ENCODE results near the gene LRRC28. TPM values are rescaled to one million over a fixed set of nuclear protein-coding genes. Genes with fewer than 3 reads are reported as not detected.

The LRRC28 gene
- polyA plus RNA-seq, 1 donor from 2014 or later: 20.4 TPM

- Histone ChIP-seq H3K4me3 (ENCODE audit: low read length) (no peak overlapping the region), H4K20me1 (ENCODE audit: insufficient read depth) (no peaks in the 10 kb centered on the region)
Observed at GRCh38 chr15:99333413-99333812, 82.1 kb downstream of the LRRC28 start.

DNA sequence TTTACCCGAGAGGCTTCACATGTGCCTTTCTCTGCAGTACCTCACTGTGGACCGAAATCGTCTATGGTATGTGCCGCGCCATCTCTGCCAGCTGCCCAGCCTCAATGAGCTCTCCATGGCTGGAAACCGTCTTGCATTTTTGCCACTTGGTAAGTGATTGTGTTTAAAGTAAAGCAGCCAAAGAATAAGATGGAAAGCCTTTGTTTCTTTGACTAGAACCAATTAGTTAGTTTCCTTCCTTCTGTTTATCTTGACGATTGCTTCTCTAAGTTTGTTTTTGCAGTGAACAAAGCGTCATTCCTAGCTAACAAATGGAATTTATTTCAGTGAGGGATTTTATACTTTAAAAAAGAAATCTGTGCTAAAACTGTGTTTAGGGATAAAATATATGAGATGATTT, 82.7 kb downstream of the LRRC28 start:
- no peak overlapping the region for H2AFZ ChIP-seq (ENCODE audit: low read depth, low read length)
- TF ChIP-seq EP300 (conservative IDR thresholded peaks at IDR 0.05; ENCODE audit: poor library complexity, severe bottlenecking) (no peak), SMC3 (conservative IDR thresholded peaks at IDR 0.05; ENCODE audit: poor library complexity) (no peak), RAD21 (conservative IDR thresholded peaks at IDR 0.05) (no peak), MXI1 (conservative IDR thresholded peaks at IDR 0.05; ENCODE audit: poor library complexity, severe bottlenecking) (no peak), POLR2AphosphoS5 (IDR thresholded peaks at IDR 0.05) (no peak), TAF1 (IDR thresholded peaks at IDR 0.05; ENCODE audit: low read depth) (no peak), EZH2 (IDR thresholded peaks at IDR 0.05; ENCODE audit: borderline replicate concordance, insufficient read depth, low read length, poor library complexity, severe bottlenecking) (no peak)
- TF ChIP-seq, protein P1, sequence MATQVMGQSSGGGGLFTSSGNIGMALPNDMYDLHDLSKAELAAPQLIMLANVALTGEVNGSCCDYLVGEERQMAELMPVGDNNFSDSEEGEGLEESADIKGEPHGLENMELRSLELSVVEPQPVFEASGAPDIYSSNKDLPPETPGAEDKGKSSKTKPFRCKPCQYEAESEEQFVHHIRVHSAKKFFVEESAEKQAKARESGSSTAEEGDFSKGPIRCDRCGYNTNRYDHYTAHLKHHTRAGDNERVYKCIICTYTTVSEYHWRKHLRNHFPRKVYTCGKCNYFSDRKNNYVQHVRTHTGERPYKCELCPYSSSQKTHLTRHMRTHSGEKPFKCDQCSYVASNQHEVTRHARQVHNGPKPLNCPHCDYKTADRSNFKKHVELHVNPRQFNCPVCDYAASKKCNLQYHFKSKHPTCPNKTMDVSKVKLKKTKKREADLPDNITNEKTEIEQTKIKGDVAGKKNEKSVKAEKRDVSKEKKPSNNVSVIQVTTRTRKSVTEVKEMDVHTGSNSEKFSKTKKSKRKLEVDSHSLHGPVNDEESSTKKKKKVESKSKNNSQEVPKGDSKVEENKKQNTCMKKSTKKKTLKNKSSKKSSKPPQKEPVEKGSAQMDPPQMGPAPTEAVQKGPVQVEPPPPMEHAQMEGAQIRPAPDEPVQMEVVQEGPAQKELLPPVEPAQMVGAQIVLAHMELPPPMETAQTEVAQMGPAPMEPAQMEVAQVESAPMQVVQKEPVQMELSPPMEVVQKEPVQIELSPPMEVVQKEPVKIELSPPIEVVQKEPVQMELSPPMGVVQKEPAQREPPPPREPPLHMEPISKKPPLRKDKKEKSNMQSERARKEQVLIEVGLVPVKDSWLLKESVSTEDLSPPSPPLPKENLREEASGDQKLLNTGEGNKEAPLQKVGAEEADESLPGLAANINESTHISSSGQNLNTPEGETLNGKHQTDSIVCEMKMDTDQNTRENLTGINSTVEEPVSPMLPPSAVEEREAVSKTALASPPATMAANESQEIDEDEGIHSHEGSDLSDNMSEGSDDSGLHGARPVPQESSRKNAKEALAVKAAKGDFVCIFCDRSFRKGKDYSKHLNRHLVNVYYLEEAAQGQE (IDR thresholded peaks at IDR 0.05; ENCODE audit: borderline replicate concordance): no peak
- TF ChIP-seq, protein P2, sequence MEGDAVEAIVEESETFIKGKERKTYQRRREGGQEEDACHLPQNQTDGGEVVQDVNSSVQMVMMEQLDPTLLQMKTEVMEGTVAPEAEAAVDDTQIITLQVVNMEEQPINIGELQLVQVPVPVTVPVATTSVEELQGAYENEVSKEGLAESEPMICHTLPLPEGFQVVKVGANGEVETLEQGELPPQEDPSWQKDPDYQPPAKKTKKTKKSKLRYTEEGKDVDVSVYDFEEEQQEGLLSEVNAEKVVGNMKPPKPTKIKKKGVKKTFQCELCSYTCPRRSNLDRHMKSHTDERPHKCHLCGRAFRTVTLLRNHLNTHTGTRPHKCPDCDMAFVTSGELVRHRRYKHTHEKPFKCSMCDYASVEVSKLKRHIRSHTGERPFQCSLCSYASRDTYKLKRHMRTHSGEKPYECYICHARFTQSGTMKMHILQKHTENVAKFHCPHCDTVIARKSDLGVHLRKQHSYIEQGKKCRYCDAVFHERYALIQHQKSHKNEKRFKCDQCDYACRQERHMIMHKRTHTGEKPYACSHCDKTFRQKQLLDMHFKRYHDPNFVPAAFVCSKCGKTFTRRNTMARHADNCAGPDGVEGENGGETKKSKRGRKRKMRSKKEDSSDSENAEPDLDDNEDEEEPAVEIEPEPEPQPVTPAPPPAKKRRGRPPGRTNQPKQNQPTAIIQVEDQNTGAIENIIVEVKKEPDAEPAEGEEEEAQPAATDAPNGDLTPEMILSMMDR (IDR thresholded peaks at IDR 0.05; ENCODE audit: poor library complexity, severe bottlenecking): no peak
- no peaks in the 10 kb centered on the region for H3K9me2 ChIP-seq (ENCODE audit: insufficient read depth, low read length)
- no peaks in the 10 kb centered on the region for H3K9me3 ChIP-seq (ENCODE audit: low read length)
- no peak overlapping the region for H3K27ac ChIP-seq (ENCODE audit: low read length)
- H3K4me3 ChIP-seq (ENCODE audit: low read length): no peak overlapping the region
- H4K20me1 ChIP-seq (ENCODE audit: insufficient read depth): no peaks in the 10 kb centered on the region
- H3K36me3 ChIP-seq (ENCODE audit: insufficient read depth, low read length): no peaks in the 10 kb centered on the region
- no peaks in the 10 kb centered on the region for H3K27me3 ChIP-seq (ENCODE audit: insufficient read depth, low read depth, low read length)
- no peak overlapping the region for H3K4me2 ChIP-seq (ENCODE audit: low read length)
- H3F3A ChIP-seq (ENCODE audit: insufficient read depth, low read length, poor library complexity, severe bottlenecking): no peaks in the 10 kb centered on the region
- H3K79me2 ChIP-seq (replicated peaks; ENCODE audit: insufficient read depth, low read length): no peaks in the 10 kb centered on the region
- H3K9ac ChIP-seq (ENCODE audit: low read length): no peak overlapping the region

More at GRCh38 chr15:99333413-99333812, 82.1 kb downstream of the LRRC28 start:
- H3K9ac ChIP-seq (ENCODE audit: low read length): no peak overlapping the region
- H3K9me2 ChIP-seq (ENCODE audit: insufficient read depth, low read length): no peaks in the 10 kb centered on the region
- H3K9me3 ChIP-seq (ENCODE audit: low read length): no peaks in the 10 kb centered on the region
- no peak overlapping the region for H2AFZ ChIP-seq (ENCODE audit: low read depth, low read length)
- H3F3A ChIP-seq (ENCODE audit: insufficient read depth, low read length, poor library complexity, severe bottlenecking): no peaks in the 10 kb centered on the region
- no peaks in the 10 kb centered on the region for H3K36me3 ChIP-seq (ENCODE audit: insufficient read depth, low read length)
- no peak overlapping the region for H3K27ac ChIP-seq (ENCODE audit: low read length)
- no peaks in the 10 kb centered on the region for H3K27me3 ChIP-seq (ENCODE audit: insufficient read depth, low read depth, low read length)
- no peaks in the 10 kb centered on the region for H3K79me2 ChIP-seq (replicated peaks; ENCODE audit: insufficient read depth, low read length)
- no peak overlapping the region for H3K4me2 ChIP-seq (ENCODE audit: low read length)
- no peak for TF ChIP-seq RAD21 (conservative IDR thresholded peaks at IDR 0.05)
- TF ChIP-seq, protein P2 (IDR thresholded peaks at IDR 0.05; ENCODE audit: poor library complexity, severe bottlenecking): no peak
- TF ChIP-seq POLR2AphosphoS5 (IDR thresholded peaks at IDR 0.05): no peak
- TF ChIP-seq MXI1 (conservative IDR thresholded peaks at IDR 0.05; ENCODE audit: poor library complexity, severe bottlenecking): no peak
- no peak for TF ChIP-seq EP300 (conservative IDR thresholded peaks at IDR 0.05; ENCODE audit: poor library complexity, severe bottlenecking)
- TF ChIP-seq, protein P1 (IDR thresholded peaks at IDR 0.05; ENCODE audit: borderline replicate concordance): no peak
- TF ChIP-seq EZH2 (IDR thresholded peaks at IDR 0.05; ENCODE audit: borderline replicate concordance, insufficient read depth, low read length, poor library complexity, severe bottlenecking): no peak
- TF ChIP-seq SMC3 (conservative IDR thresholded peaks at IDR 0.05; ENCODE audit: poor library complexity): no peak
- TF ChIP-seq TAF1 (IDR thresholded peaks at IDR 0.05; ENCODE audit: low read depth): no peak

All from neural cell (in vitro differentiated cells).